Raji (cell line): ENCODE results near the gene ST6GALNAC6.

Experiments
- POLR2A ChIP-seq: IDR thresholded peaks from 2 replicates; pipeline ENCODE4 v1.6.1; 2011; ENCODE audit warnings: low read depth, low read length, control low read depth; ENCODE audit not compliant: insufficient read depth

The ST6GALNAC6 gene

DNA sequence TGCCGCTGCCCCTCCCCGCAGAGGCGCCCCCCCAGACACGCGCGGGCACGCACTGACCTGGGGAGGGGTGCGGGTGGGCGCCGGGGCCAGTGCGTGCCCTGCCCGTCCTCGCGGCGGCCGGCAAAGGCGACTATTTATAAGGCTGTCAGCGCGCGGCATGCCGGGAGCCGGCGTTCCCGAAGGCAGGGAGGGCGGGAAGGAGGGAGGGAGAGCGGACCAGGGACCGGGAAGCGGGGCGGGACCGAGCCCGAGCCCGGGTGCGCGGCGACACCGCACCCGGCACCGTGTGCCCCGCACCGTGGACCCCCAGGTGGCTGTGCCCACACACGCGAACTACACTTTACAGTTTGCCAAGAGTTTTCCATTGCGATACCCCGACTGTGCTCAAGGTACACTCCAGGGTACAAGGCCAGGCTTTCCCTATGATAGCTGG, 21.8 kb downstream of the ST6GALNAC6 start, which contains the start of gene AK1:
TSS of gene AK1 (minus strand) at position 110 of the 433 bp plus-strand sequence. CDS start 3,058 bp downstream, outside the sequence.
- no peak for TF ChIP-seq POLR2A

DNA sequence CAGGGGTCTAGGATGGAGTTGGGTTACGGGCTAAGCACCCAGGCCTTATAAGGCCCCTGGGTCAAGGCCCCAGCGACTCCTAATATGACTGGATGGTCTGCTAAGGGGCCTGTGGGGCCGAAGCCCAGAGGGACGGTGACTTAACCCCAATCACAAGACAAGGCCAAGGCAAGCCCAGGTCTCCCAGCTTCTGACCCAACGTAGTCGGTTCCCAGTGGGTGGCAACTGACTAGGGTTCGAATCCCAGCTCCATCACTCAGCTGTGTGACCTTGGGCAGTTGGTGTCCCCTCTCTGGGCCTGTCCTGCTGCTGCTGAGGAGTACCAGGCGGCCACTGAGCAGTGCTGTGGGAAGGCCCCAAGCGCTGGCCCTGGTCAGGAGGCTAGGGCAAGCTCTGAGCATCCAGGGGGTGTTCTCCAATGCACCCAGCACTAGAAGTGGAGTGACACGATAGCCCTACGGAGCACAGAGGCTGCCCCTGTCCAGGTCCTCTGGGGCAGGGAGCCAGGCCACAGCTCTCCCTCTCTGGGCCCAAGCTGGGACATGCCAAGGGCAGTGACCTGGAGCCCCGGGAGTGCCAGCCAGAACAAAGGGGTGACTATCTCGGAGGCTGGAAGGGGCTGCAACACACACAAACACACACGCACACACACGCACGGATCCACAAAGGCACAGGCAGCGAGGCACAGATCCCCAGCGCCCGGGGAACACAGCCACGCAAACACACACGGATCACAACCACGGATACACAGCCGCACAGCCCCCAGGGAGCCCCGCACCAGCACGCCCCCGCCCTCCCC, 22.4 kb downstream of the ST6GALNAC6 start:
- no peak for TF ChIP-seq POLR2A

DNA sequence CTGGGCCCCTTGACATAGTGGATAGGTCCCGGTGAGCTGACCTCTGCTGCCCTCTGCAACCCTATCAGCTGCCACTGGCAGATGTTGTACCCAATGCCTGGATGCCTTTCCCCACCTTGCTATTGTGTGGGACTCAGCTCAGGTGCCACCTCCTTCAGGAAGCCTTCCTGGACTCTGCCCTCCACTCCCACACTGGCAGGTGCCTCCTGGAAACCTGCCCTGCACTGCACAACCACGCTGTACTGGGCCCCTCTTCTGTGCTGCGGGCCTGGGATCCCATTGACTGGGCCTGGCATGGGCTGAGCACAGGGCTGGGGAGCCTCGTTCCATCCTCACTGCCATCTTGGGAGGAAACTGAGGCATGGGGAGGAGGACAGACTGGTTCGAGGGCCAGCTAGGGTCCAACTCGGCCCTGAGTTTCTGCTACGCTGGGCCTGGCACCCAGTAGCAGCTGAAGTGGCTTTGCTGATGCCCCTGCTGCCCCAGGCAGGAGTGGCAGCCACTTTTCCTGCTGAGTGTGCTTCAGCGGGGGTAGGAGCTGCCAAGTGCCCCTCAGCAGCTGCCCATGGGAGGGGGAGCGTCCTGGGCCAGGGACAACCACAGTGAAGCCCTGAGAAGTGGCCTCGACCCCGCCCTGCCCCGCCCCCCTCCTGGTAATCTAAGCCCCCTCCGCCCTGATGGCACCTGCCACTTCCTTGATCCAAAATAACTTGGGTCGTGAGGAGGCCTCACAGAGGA, 23.2 kb downstream of the ST6GALNAC6 start:
- TF ChIP-seq POLR2A = no peak

DNA sequence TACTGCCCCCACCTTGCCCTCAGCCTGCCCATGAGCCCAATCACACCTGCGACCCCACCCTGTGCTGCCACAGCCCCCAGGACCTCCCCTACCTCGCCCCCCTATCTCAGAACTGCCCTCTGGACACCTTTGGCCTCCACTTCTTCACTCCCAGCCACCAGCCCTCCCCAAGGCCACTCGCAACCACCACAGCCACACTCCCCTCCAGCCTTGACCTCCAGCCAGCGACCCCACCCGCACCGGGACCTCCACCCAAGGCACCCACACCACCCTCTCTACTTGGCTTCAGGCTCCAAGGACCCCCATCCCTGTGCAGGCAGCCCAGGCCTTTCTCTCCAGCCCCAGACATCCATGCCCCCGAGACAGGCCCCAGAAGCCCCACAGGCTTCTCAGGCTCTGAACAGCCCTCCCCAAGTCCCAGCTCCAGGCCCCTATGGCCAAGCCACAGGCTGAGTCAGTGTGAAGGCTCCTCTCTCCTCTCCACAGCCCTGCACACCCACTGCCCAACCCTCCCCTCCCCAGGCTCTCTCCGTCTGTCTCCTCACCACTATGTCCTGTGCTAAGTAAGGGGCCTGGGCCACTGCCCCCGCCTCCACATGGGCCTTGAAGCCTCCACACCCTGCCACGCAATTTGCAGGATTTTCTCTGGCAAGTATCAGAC, 24.0 kb downstream of the ST6GALNAC6 start:
- no peak for TF ChIP-seq POLR2A

DNA sequence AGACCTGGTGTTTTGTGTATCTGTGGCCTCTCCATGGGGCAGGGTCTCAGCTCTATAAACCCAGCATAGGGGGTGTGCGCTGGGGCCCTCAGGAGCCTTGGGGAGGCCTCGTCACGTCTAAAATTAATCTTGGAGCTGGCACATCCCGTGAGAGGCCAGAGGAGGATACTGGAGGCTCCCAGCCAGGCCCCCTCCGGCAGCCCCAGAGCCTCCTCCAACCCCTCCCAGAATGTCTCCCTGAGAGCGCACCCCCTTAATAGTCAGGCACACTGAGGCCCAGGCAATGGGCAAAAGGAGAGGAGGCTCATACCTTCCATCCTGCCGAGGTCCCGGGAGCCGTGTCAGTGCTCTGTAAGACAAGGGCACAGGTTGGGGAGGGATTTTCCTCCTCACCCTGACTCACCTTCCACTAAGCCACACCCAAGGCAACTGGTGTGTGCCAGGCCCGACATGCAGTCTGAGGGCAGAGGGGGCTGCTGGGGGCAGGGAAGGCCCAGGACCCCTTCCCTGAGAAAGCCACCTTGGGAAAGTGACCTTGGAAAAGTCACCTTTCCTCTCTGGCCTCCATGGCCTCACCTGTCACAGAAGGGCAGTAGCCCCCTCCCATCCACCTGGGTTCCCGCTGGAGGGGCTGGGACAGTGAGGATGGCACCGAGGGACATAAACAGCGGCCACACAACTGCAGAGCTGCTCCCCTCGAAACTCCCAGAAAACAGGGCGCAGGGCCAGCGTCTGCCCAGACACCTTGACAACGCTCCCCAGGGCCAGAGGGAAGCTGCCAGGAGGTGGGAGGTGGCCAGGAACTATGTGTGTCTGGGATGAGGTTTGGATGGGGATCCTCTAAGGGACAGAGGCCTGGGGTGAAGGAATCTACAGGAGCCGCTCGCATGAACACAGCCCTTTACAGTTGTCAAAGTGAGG, 24.8 kb downstream of the ST6GALNAC6 start:
- no peak for TF ChIP-seq POLR2A

DNA sequence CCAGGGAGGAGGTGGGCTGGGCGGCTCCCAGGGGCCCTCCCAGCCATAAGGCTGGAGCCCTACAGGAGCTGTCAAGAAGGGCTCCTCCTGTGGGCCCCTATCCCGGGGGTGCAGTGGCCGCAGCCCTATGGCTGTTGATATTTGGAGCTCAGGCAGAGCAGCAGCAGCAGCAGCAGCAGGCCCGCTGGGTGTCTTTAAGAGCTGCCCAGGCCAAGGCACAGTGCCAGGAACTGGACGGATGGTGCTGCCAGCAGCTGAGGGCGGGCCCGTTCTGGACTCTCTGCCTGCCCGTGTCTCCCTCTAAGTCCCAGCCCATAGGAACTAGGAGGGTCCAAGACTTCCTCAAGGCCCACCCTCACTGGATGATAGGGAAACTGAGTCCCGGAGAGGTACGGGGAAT, 25.5 kb downstream of the ST6GALNAC6 start:
- no peak for TF ChIP-seq POLR2A

DNA sequence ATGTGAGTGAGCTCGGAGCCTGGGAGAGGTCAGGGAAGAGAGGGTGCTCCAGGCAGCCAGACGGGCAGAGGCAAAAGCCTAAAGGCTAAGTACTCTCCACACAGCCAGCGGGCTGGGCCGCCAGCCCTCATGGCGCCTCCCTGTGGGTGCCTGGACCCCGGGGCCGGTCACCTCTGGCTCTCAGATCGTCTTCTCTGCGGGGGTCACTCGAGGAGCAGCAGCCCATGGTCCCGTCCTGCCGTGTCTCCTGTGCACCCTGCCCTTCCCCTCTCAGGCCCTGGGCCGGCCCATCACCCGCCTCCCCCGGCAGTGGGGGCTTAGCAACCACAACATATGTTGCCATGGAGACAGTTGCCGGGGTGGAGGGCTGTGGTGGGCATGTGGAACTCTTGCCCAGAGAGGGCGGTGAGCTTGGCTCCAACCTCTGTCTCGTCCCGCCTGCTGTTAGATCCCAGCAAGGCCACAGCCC, 26.1 kb downstream of the ST6GALNAC6 start:
- TF ChIP-seq POLR2A = no peak

DNA sequence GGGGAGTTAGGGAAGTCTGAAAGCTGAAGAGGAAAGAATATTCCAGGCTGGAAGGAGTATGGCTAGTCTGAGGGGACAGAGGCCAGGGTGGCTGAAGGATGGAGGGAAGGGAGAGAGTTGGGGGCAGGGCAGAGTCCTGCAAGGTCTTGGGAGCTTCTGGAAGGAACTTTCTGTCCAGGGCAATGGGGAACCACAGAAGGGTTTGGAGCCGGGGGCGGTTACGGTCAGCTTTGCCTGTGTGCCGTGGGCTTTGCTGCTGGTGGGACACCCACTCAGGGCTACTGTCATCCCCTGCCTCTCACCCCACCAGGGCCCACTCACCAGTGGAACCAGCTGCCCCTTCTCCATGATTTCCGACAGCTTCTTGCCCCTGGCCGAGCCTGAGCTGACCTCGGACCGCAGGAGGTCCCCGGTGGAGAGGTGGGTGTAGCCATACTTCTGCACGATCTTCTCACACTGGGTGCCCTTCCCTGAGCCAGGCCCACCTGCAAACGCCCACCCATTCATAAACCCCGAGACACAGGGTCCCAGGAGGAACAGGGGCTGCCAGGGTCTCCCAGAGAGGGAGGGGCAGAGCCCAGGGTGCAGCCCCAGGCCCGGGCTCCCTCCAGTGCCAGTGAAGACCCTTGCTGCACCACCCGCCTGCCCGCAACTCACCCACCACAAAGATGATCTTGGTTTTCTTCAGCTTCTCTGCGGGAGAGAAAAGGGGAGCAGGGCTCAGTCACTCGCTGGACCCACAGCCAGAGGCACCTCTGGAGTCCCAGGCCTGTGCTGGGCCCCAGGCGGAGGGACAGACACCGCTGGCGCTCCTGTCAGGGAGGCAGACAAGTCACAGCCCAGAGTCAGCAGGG, 26.8 kb downstream of the ST6GALNAC6 start:
- TF ChIP-seq POLR2A = no peak

DNA sequence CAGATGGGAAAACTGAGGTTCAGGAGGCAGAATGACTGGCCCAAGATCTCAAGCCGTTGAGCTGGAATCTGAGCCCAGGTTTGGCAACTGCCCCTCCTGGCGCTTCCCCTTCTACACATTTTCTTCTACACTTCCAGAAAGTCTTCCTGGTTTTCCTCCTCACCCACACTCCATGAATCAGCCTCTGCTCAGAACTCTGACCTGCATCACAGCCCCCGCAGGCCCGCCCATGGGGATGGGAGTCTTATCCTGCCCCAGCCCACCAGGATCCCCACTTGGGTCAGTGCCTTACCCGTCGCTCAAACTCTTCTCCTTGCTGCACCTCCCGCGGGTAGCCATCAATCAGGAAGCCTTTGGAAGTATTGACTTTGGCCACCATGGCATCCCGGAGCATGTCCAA, 27.9 kb downstream of the ST6GALNAC6 start:
- TF ChIP-seq POLR2A = no peak

DNA sequence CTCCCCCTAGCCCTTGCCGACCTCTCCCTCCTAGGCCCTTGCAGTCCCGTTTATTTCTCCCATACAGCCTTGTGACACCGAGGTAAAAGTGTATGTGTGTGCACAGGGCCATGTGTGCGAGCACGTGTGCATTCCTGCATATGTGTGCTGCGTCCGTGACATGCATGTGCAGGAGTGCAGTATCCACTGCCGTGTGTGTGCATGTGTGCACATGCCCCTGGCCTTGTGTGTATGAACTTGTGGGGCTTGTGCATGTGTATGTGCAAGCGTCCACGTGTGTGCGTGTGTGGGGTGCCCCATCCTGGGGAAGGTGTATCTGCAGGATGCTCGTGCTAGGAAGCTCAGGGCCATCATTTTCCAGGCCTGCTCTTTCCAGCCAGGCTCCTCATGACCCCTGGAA, 28.5 kb downstream of the ST6GALNAC6 start:
- no peak for TF ChIP-seq POLR2A

DNA sequence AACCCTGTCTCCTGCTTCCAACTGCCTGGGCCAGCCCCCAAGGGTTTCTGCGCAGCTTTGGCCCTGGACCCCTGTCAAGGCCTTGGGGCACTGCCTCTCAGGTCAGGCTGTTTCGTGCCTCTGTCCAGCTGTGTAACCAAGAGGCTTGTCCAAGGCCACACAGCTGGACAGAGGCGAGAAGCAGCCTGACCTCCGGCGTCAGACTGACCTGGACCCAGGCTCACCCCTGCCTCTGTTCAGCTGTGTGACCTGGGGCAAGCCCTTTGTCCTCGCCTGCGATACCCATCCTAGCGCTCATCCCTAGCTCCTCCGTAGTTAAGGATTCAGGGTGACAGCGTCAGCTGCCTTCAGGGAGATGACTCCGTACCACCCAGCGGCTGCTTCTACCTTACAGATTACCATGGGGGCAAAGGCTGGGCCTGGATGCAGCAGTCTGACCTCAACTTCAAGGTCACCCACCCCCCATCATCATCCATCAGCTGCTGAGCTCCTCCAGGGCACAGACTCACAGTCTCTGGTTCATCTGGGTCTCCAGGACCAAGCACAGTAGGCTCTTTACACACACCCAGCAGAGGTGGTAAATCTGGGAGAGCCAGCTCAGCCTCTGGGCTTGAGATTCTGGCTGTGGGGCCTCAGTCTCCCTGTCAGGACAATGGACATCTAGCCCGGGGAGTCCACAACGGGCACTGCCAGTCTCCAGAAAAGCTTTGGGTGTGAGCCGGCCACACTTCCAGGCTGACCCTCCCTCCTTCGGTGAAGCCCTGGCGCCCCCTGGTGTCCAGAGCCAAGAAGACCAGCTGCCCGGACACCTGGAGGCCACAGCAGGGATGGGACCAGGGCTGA, 29.9 kb downstream of the ST6GALNAC6 start:
- no peak for TF ChIP-seq POLR2A

DNA sequence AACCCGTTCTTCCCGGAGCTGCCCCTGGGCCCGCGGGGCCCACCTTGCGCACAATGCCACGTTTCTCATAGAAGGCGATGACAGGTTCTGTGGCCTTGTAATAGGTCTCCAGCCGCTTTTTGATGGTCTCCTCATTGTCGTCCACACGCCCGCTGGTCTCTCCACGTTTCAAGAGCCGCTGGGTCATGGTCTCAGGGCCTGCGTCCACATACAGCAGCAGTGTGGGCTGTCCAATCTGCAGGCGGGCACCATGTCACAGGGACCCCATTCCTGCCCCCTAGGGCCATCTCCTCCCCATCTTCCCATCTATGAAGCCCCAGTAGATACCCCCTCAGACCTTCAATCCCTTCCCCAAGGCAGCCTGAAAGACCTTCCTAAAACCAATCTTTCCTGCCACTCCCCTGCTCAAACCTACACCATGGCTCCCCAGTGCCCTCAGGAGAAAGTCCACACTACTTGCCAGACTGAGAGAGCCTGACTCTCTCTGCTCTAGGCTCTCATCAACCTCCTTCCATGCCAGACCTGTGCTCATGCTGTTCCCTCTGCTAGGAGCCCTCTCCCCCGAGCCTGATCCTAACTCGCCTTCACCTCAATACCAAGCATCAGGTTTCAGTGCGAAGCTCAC, 31.0 kb downstream of the ST6GALNAC6 start:
- no peak for TF ChIP-seq POLR2A
